Lower leg skin (tissue), 3 donors: ENCODE results near the gene NFAT5.

Experiments used
- POLR2A ChIP-seq, 2 donors: fragments of 450-650 bp; IDR thresholded peaks; one replicate each; pipeline ENCODE4 v1.6.1; 2016 to 2017; ENCODE audit warnings: antibody characterized with exemption in 2 of 2, mild to moderate bottlenecking in 1 of 2, moderate library complexity in 1 of 2
- TF ChIP-seq, protein P1 (sequence below), 3 donors: fragments of 450-650 bp; IDR thresholded peaks; one replicate each; pipeline ENCODE4 v1.5.1; 2016; ENCODE audit warnings: antibody characterized with exemption in 3 of 3, mild to moderate bottlenecking in 3 of 3, moderate library complexity in 2 of 3

- TF ChIP-seq, protein P1, sequence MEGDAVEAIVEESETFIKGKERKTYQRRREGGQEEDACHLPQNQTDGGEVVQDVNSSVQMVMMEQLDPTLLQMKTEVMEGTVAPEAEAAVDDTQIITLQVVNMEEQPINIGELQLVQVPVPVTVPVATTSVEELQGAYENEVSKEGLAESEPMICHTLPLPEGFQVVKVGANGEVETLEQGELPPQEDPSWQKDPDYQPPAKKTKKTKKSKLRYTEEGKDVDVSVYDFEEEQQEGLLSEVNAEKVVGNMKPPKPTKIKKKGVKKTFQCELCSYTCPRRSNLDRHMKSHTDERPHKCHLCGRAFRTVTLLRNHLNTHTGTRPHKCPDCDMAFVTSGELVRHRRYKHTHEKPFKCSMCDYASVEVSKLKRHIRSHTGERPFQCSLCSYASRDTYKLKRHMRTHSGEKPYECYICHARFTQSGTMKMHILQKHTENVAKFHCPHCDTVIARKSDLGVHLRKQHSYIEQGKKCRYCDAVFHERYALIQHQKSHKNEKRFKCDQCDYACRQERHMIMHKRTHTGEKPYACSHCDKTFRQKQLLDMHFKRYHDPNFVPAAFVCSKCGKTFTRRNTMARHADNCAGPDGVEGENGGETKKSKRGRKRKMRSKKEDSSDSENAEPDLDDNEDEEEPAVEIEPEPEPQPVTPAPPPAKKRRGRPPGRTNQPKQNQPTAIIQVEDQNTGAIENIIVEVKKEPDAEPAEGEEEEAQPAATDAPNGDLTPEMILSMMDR (IDR thresholded peaks at IDR 0.05) = no peak
- TF ChIP-seq POLR2A (IDR thresholded peaks at IDR 0.05) = no peak
Observed at GRCh38 chr16:69581297-69581696, 15.5 kb downstream of the NFAT5 start.
